SU-DHL-6 (cell line): Measurements from ENCODE around the gene RHEB.

Source experiments
- H2AFZ ChIP-seq: fragments of 200-600 bp; sonication (generic); 2 replicates; pipeline ENCODE4 v1.6.1; 2014; ENCODE audit warnings: low read depth, mild to moderate bottlenecking, moderate library complexity, mixed read lengths, antibody characterized with exemption, low read length; ENCODE audit not compliant: severe bottlenecking
- H3F3A ChIP-seq: fragments of 200-600 bp; shearing (Covaris generic); 2 replicates; pipeline ENCODE4 v1.6.0; 2016; ENCODE audit warnings: antibody characterized with exemption, mild to moderate bottlenecking; ENCODE audit not compliant: insufficient read depth
- H3K27ac ChIP-seq: fragments of 200-600 bp; sonication (generic); 2 replicates; pipeline ENCODE4 v1.5.1; 2016; ENCODE audit warnings: low read depth, mild to moderate bottlenecking, low read length, moderate library complexity, mixed read lengths
- H3K27me3 ChIP-seq: fragments of 200-600 bp; sonication (generic), shearing (Covaris generic); 2 replicates; pipeline ENCODE4 v1.6.0; 2014; ENCODE audit warnings: mild to moderate bottlenecking, low read length
- H3K36me3 ChIP-seq: fragments of 200-600 bp; sonication (generic); 2 replicates; pipeline ENCODE4 v1.6.1; 2014; ENCODE audit warnings: mild to moderate bottlenecking, low read length, mixed read lengths
- H3K4me2 ChIP-seq: fragments of 300-600, 200-600 bp; shearing (Covaris generic), sonication (generic); 2 replicates; pipeline ENCODE4 v1.6.0; 2014; ENCODE audit warnings: low read length, low read depth, mild to moderate bottlenecking; ENCODE audit not compliant: poor library complexity, severe bottlenecking
- H3K4me3 ChIP-seq: fragments of 200-600 bp; sonication (generic); 2 replicates; pipeline ENCODE4 v1.5.1; 2014; ENCODE audit warnings: antibody characterized with exemption, low read length, mild to moderate bottlenecking, mixed read lengths; ENCODE audit not compliant: insufficient read depth, poor library complexity, severe bottlenecking
- H3K79me2 ChIP-seq: fragments of 200-600 bp; sonication (generic); 2 replicates; pipeline ENCODE4 v1.6.1; 2014; ENCODE audit warnings: mild to moderate bottlenecking, low read length, moderate library complexity; ENCODE audit not compliant: insufficient read depth
- H3K9ac ChIP-seq: fragments of 200-600 bp; sonication (generic); 2 replicates; pipeline ENCODE4 v1.7.0; 2014; ENCODE audit warnings: mild to moderate bottlenecking, low read length
- H3K9me2 ChIP-seq: fragments of 200-600 bp; sonication (generic); replicated peaks from 2 replicates; pipeline ENCODE4 v1.6.1; 2014; ENCODE audit warnings: low read length; ENCODE audit not compliant: insufficient read depth
- H3K9me3 ChIP-seq: fragments of 200-600 bp; sonication (generic); 2 replicates; pipeline ENCODE4 v1.6.1; 2014; ENCODE audit warnings: low read length, mixed read lengths; ENCODE audit not compliant: insufficient read depth
- H4K20me1 ChIP-seq: fragments of 200-600 bp; sonication (generic); 2 replicates; pipeline ENCODE4 v1.6.1; 2014; ENCODE audit warnings: low read depth, mild to moderate bottlenecking, antibody characterized with exemption, low read length, moderate library complexity, mixed read lengths
- CTCF ChIP-seq: fragments of 200-600 bp; sonication (generic); IDR thresholded peaks from one replicate; pipeline ENCODE4 v1.5.1; 2017; ENCODE audit warnings: antibody characterized with exemption, mild to moderate bottlenecking, low read length, moderate library complexity; ENCODE audit not compliant: insufficient read depth, poor library complexity, severe bottlenecking
- EZH2phosphoT487 ChIP-seq: fragments of 200-600 bp; sonication (generic), shearing (Covaris generic); conservative IDR thresholded peaks from 2 replicates; pipeline ENCODE4 v1.6.1; 2018; ENCODE audit warnings: mild to moderate bottlenecking, antibody characterized with exemption, low read length, moderate library complexity, mixed read lengths

RHEB gene

GRCh38 chr7:151447312-151447711 lies 72.4 kb downstream of the RHEB start:
- Histone ChIP-seq H3K4me3 (no peak overlapping the region), H3K9me2 (no peaks in the 10 kb centered on the region), H3K79me2 (no peaks in the 10 kb centered on the region), H3K9ac (no peak overlapping the region), H3K36me3 (no peaks in the 10 kb centered on the region), H4K20me1 (no peaks in the 10 kb centered on the region), H3K9me3 (no peaks in the 10 kb centered on the region), H2AFZ (no peak overlapping the region), H3F3A (no peaks in the 10 kb centered on the region), H3K27ac (no peak overlapping the region), H3K27me3 (no peaks in the 10 kb centered on the region), H3K4me2 (no peak overlapping the region)
- TF ChIP-seq CTCF: no peak
- no peak for TF ChIP-seq EZH2phosphoT487

- Histone ChIP-seq H3K4me2 (no peak overlapping the region), H3K79me2 (no peaks in the 10 kb centered on the region), H4K20me1 (no peaks in the 10 kb centered on the region), H3K27ac (no peak overlapping the region), H3K9ac (no peak overlapping the region), H3K27me3 (no peaks in the 10 kb centered on the region), H3K36me3 (no peaks in the 10 kb centered on the region), H3F3A (no peaks in the 10 kb centered on the region), H3K9me3 (no peaks in the 10 kb centered on the region), H2AFZ (no peak overlapping the region), H3K4me3 (no peak overlapping the region), H3K9me2 (no peaks in the 10 kb centered on the region)
- TF ChIP-seq CTCF: no peak
- TF ChIP-seq EZH2phosphoT487: no peak
Observed at GRCh38 chr7:151446412-151446811, 73.3 kb downstream of the RHEB start.

GRCh38 chr7:151444632-151445031 lies 75.1 kb downstream of the RHEB start:
- H3K27ac ChIP-seq: no peak overlapping the region
- H3K27me3 ChIP-seq: no peaks in the 10 kb centered on the region
- no peaks in the 10 kb centered on the region for H3K79me2 ChIP-seq
- H4K20me1 ChIP-seq: no peaks in the 10 kb centered on the region
- no peak overlapping the region for H3K9ac ChIP-seq
- no peak for TF ChIP-seq EZH2phosphoT487
- TF ChIP-seq CTCF: no peak
- H3K4me2 ChIP-seq: no peak overlapping the region
- H3K36me3 ChIP-seq: no peaks in the 10 kb centered on the region
- H2AFZ ChIP-seq: no peak overlapping the region
- H3F3A ChIP-seq: no peaks in the 10 kb centered on the region
- H3K4me3 ChIP-seq: no peak overlapping the region
- no peaks in the 10 kb centered on the region for H3K9me2 ChIP-seq
- no peaks in the 10 kb centered on the region for H3K9me3 ChIP-seq
